Memory B cell (primary cell): ENCODE data around the gene IGFN1.
"Not testable (repeated sequence)": the region's sequence is repeated elsewhere in the genome, so short reads cannot be mapped to it uniquely, and the experiment has no call there.

Experiments
- ATAC-seq: fragments of 150-1000 bp; cut with Tn5 transposase; 2 replicates; pipeline ENCODE4 v1.10.0; 2021; ENCODE audit warnings: low read depth, mild to moderate bottlenecking, moderate library complexity
- DNase-seq, 2 donors: peaks; one replicate each; pipeline ENCODE4 v3.0.0; 2022; ENCODE audit warnings: low spot score in 2 of 2
- H3K27ac Mint-ChIP-seq: one replicate; pipeline ENCODE4 v1.8.0; 2022; ENCODE audit warnings: mild to moderate bottlenecking, moderate library complexity, mixed read lengths
- H3K27me3 Mint-ChIP-seq: one replicate; pipeline ENCODE4 v1.8.0; 2022; ENCODE audit warnings: mixed read lengths
- H3K36me3 Mint-ChIP-seq: one replicate; pipeline ENCODE4 v1.8.0; 2022; ENCODE audit warnings: mild to moderate bottlenecking, mixed read lengths
- H3K4me1 Mint-ChIP-seq: one replicate; pipeline ENCODE4 v1.8.0; 2022; ENCODE audit warnings: mixed read lengths
- H3K4me3 Mint-ChIP-seq: one replicate; pipeline ENCODE4 v1.8.0; 2022; ENCODE audit warnings: mild to moderate bottlenecking, moderate library complexity, mixed read lengths
- H3K9me3 Mint-ChIP-seq: one replicate; pipeline ENCODE4 v1.8.0; 2022; ENCODE audit warnings: mixed read lengths

Gene IGFN1

GRCh38 chr1:201153474-201154388, 36.9 kb upstream of the IGFN1 start:
- Mint-ChIP-seq H3K4me3 (peak overlapping the region; percentile 92), H3K27me3 (peaks cover 15% of the 10 kb centered on the region), H3K9me3 (no peaks in the 10 kb centered on the region), H3K27ac (peak overlapping the region; percentile 84), H3K36me3 (peaks cover 6% of the 10 kb centered on the region), H3K4me1 (peaks cover 15% of the 10 kb centered on the region)
- ATAC-seq, result peak; percentile 69
- no peak for DNase-seq

DNA sequence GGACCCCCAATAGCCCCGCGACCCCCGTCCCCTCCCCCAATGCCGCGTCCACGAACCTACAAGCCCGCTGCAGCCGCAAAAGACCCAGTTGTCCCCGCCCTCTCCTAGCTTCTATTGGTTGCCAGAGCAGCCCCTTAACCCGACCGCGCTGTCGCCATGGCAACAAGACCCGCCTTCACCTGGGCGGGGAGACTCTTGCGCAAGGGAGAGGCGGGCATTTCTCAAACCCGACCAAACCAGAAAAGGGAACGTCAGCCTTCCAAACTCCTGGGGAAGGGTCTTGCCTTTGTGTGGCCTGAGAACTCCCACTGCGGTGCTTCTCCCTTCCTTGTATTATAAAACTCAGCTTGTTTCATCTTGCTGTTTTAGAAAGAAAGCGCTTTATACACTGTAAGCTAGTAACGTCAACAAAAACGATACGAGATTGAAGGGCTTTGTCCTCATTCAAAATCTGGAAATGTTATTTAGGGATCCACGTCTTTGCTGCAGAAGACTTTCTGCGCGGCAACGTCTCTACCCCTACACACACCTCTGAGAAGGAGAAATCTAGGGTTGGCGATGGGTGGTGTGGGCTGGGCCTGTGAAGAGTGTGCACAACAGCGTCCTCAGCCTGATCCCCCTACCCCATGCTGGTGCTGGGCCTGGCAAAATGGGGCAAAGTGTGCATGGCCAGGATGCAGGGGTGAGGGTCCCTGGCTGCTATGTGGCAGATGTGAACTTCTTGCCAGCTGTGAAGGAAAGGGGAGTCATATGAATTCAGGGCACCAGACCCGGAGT, 36.0 kb upstream of the IGFN1 start, which contains the start of gene TMEM9:
Gene TMEM9 (minus strand): TSS at position 86 of the 777 bp plus-strand sequence. CDS start 551 bp downstream, outside the sequence.
- ATAC-seq, result peak; percentile 98
- peaks cover 15% of the 10 kb centered on the region for H3K4me1 Mint-ChIP-seq
- H3K27ac Mint-ChIP-seq, result peak within 1 kb of the TSS; percentile 84
- H3K27me3 Mint-ChIP-seq, result peaks cover 18% of the 10 kb centered on the region
- H3K36me3 Mint-ChIP-seq, result peaks cover 4% of the 10 kb centered on the region
- H3K4me3 Mint-ChIP-seq, result peak within 1 kb of the TSS; percentile 92
- peak; percentile 98 to 99 for DNase-seq
- H3K9me3 Mint-ChIP-seq, result no peaks in the 10 kb centered on the region

GRCh38 chr1:201155354-201155753, 35.3 kb upstream of the IGFN1 start:
- DNase-seq, result no peak
- Mint-ChIP-seq H3K4me1 (peaks cover 15% of the 10 kb centered on the region), H3K9me3 (no peaks in the 10 kb centered on the region), H3K27ac (no peak overlapping the region), H3K36me3 (peaks cover 4% of the 10 kb centered on the region), H3K4me3 (no peak overlapping the region), H3K27me3 (peaks cover 18% of the 10 kb centered on the region)
- no peak for ATAC-seq

DNA sequence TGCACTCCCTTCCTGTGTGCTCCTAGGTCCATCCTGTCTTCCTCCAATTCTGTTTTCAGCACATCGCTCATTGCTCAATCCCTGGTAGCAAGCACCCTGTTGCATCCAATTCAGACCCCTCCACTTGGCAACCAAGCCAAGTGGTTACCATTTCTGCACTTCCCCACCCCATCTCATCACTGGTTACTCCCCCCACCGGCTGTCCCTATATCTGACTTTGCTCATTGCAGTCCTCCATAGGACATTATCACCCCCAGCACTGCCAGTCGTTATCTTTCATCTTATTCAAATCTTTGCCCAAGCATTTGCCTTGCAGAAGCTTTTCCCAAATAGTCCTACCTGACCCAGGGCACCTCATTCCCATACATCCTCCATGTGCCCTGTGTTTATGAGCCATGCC, 34.3 kb upstream of the IGFN1 start:
- DNase-seq, result no peak
- H3K36me3 Mint-ChIP-seq, result no peaks in the 10 kb centered on the region
- ATAC-seq, result no peak
- no peak overlapping the region for H3K4me3 Mint-ChIP-seq
- peaks cover 15% of the 10 kb centered on the region for H3K4me1 Mint-ChIP-seq
- no peaks in the 10 kb centered on the region for H3K9me3 Mint-ChIP-seq
- H3K27ac Mint-ChIP-seq, result no peak overlapping the region
- H3K27me3 Mint-ChIP-seq, result peaks cover 18% of the 10 kb centered on the region

DNA sequence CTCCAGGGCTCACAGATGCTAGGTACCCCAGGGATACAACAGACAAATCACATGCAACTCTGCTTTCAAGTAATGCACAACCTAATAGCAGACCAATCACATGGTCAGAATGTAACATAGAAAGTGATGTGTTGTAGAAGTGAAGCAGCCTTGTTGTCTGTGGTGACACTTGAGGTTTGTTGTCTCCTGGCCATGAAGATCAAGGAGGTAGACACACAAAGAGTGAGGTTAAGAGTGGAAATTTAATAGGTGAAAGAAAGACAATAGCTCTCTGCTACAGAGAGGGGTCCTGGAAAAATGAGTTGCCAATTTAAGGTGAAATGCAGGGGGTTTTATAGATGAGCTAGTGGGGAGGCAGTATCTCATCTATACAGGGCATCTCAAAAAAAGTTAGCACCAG, 33.8 kb upstream of the IGFN1 start:
- DNase-seq (no peak), ATAC-seq (no peak)
- no peak overlapping the region for H3K27ac Mint-ChIP-seq
- H3K27me3 Mint-ChIP-seq, result peaks cover 18% of the 10 kb centered on the region
- H3K4me3 Mint-ChIP-seq, result no peak overlapping the region
- H3K4me1 Mint-ChIP-seq, result peaks cover 15% of the 10 kb centered on the region
- no peaks in the 10 kb centered on the region for H3K9me3 Mint-ChIP-seq
- no peaks in the 10 kb centered on the region for H3K36me3 Mint-ChIP-seq

DNA sequence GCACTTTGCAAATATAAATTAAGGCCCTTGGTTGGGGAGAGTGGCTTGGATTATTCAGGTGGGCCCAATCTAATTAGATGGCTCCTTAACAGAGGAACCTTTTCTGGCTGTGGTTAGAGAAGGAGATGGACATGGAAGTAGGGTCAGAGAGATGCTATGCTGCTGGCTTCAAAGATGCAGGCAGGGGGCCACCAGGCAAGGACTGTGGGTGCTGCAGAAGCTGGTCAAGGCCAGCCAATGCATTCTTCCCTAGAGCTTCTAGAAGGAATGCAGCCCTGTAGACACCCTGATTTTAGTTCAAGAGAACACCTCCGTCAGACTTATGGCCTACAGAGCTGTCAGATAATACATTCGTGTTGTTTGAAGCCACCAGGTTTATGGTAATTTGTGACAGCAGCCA, 32.7 kb upstream of the IGFN1 start:
- peaks cover 11% of the 10 kb centered on the region for H3K4me1 Mint-ChIP-seq
- DNase-seq (no peak), ATAC-seq (no peak)
- no peaks in the 10 kb centered on the region for H3K9me3 Mint-ChIP-seq
- H3K36me3 Mint-ChIP-seq, result no peaks in the 10 kb centered on the region
- H3K4me3 Mint-ChIP-seq, result no peak overlapping the region
- peaks cover 18% of the 10 kb centered on the region for H3K27me3 Mint-ChIP-seq
- H3K27ac Mint-ChIP-seq, result no peak overlapping the region

GRCh38 chr1:201163036-201163435, 27.6 kb upstream of the IGFN1 start:
- not testable (repeated sequence) for H3K9me3 Mint-ChIP-seq, DNase-seq, H3K36me3 Mint-ChIP-seq, H3K27me3 Mint-ChIP-seq, ATAC-seq, H3K4me3 Mint-ChIP-seq, H3K4me1 Mint-ChIP-seq, H3K27ac Mint-ChIP-seq

DNA sequence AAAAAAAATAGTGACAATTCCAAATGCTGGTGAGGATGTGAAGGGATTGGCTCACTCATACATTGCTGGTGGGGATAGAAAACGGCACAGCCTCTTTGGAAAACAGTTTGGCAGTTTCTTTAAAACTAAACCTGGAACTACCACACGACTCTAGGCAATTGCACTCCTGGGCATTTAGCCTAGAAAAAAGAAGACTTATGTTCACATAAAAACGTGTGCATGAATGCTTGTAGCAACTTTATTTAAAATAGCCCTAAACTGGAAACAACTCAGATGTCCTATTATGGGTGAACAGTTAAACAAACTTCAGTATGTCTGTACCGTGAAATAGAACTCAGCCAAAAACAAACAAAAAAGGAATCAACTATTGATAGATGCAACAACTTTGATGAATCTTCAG, 26.9 kb upstream of the IGFN1 start:
- H3K9me3 Mint-ChIP-seq, result no peaks in the 10 kb centered on the region
- ATAC-seq, result no peak
- no peaks in the 10 kb centered on the region for H3K36me3 Mint-ChIP-seq
- DNase-seq, result no peak
- H3K27me3 Mint-ChIP-seq, result peaks cover 3% of the 10 kb centered on the region
- H3K4me3 Mint-ChIP-seq, result no peak overlapping the region
- no peaks in the 10 kb centered on the region for H3K4me1 Mint-ChIP-seq
- H3K27ac Mint-ChIP-seq, result no peak overlapping the region

DNA sequence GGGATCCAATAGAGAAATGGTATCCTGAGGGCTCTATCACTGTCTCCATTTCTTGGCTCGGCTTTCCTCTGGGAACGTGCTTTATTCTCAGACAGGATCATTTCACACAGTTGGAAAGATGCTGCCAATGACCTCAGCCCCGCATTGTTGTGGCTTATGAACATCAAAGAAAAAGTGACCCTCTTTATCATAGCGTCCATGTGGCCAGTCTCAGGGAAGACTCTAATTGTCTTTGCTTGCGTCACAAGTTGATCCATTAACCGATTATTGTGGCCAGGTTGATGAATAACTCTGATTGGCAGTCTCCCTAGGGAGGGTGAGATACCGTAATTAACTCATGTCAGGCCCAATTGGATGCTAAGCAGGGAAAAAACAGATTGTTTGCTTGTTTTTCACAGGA, 26.0 kb upstream of the IGFN1 start:
- no peaks in the 10 kb centered on the region for H3K27me3 Mint-ChIP-seq
- DNase-seq, result no peak
- no peaks in the 10 kb centered on the region for H3K4me1 Mint-ChIP-seq
- no peaks in the 10 kb centered on the region for H3K36me3 Mint-ChIP-seq
- no peak for ATAC-seq
- H3K9me3 Mint-ChIP-seq, result no peaks in the 10 kb centered on the region
- no peak overlapping the region for H3K27ac Mint-ChIP-seq
- no peak overlapping the region for H3K4me3 Mint-ChIP-seq

DNA sequence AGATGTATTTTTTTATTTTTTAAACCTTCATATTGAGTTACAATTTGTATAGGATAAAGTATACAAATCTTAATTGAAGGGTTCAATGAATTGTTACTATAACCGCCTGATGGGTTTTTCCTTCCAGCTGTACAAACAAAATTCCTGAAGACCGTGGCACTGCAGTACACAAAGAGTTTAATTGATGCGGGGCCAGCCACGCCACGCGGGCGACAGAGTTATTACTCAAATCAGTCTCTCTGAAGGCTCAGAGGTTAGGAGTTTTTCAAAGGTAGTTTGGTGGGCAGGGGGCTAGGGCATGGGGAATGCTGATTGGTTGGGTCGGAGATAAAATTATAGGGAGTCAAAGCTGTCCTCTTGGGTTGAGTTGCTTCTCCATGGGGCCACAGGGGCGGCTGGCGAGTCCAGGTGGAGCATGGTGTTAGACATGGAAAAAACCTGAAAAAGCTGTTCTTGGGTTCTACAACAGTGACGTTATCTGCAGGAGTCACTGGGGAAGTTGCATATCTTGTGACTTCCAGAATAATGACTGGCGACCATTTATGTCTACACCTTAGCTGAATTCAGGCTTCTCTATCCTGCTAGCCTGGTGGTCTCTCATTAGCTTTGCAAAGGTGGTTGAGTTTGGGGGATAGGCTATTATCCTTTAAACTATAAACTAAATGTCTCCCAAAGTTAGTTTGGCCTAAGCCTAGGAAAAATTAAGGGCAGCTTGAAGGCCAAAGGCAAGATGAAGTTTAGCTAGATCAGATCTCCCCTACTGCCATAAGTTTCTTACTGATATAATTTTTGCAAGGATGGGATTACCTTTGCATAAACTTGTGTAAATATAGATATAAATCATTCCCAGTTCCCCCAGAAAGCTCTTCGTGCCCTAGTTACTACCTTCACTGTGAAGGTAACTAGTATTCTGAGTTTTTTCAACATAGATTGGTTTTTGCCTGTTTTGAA, 23.3 kb upstream of the IGFN1 start:
- H3K9me3 Mint-ChIP-seq, result no peaks in the 10 kb centered on the region
- no peak overlapping the region for H3K4me3 Mint-ChIP-seq
- H3K27ac Mint-ChIP-seq, result no peak overlapping the region
- ATAC-seq (no peak), DNase-seq (no peak)
- H3K36me3 Mint-ChIP-seq, result no peaks in the 10 kb centered on the region
- peaks cover 10% of the 10 kb centered on the region for H3K4me1 Mint-ChIP-seq
- H3K27me3 Mint-ChIP-seq, result no peaks in the 10 kb centered on the region

DNA sequence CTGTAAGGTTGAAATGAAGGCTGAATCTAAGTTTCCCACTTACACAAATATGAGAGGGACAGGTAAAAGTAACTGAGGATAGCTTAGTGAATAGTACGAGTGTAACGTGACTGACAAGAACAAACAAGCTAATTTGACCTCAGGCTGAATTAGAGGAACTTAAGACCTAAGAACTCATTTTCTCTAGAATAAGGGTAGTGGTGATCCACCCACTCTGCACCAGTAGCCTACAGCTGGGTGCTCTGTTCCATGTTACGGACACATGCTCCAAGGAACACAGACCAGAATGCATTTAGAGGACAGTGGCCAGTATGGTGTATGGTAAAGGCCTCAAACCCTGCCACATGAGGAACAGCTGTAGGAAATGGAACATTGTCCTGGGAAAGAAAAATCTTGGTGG, 21.4 kb upstream of the IGFN1 start:
- Mint-ChIP-seq H3K9me3 (no peaks in the 10 kb centered on the region), H3K27me3 (peaks cover 2% of the 10 kb centered on the region), H3K4me1 (peaks cover 10% of the 10 kb centered on the region), H3K27ac (no peak overlapping the region), H3K4me3 (no peak overlapping the region), H3K36me3 (no peaks in the 10 kb centered on the region)
- no peak for DNase-seq
- no peak for ATAC-seq

DNA sequence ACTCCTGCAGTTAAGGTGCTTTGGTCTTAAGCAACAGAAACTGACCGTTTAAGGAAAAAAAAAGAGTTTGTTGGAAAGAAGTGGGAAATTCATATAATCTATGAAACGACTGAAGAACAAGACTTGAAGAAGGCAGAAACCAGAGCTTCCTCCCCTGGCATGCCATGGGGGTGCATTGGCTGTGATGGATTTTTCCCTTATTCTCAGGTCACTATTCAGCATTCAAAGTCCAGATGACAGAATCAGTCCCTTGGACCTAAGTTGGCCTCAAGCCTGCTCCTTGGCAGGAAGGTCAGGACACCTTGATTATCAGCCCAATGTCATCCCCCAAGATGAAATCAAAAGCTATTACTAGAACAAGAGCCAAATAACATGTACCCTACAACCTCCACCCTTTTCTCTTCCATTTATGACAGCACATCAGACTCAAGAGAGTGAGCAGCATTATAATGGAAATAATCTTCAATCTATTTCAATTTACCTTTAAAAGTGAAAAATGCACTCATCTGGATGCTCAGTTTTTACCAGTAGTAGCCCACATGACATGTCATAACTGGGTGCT, 20.6 kb upstream of the IGFN1 start:
- Mint-ChIP-seq H3K27ac (no peak overlapping the region), H3K27me3 (peaks cover 4% of the 10 kb centered on the region), H3K36me3 (no peaks in the 10 kb centered on the region), H3K9me3 (no peaks in the 10 kb centered on the region), H3K4me1 (peaks cover 10% of the 10 kb centered on the region), H3K4me3 (peak overlapping the region; percentile 88)
- DNase-seq (no peak), ATAC-seq (no peak)

GRCh38 chr1:201170533-201171062, 20.0 kb upstream of the IGFN1 start:
- H3K27me3 Mint-ChIP-seq, result peaks cover 4% of the 10 kb centered on the region
- H3K4me3 Mint-ChIP-seq, result peak overlapping the region; percentile 88
- peak overlapping the region; percentile 72 for H3K27ac Mint-ChIP-seq
- H3K9me3 Mint-ChIP-seq, result no peaks in the 10 kb centered on the region
- H3K4me1 Mint-ChIP-seq, result peaks cover 10% of the 10 kb centered on the region
- peak; percentile 92 for ATAC-seq
- H3K36me3 Mint-ChIP-seq, result no peaks in the 10 kb centered on the region
- DNase-seq, result peak; percentile 45 to 63
